Smooth muscle cell (in vitro differentiated cells): Measurements from ENCODE around the gene TPM3. TPM values are rescaled to one million over a fixed set of nuclear protein-coding genes. Genes with fewer than 3 reads are reported as not detected.

Source experiments
- DNase-seq: peaks from one replicate; lab custom pipeline; 2025; ENCODE audit not compliant: unreplicated experiment; lab: John Stamatoyannopoulos, UW
- H2AFZ ChIP-seq: fragments of 200-600 bp; sonication (generic); 2 replicates; pipeline ENCODE4 v1.6.0; 2016; ENCODE audit warnings: antibody characterized with exemption, low read depth, mild to moderate bottlenecking
- H3F3A ChIP-seq: fragments of 200-600 bp; sonication (generic); 2 replicates; pipeline ENCODE4 v1.6.0; 2017; ENCODE audit warnings: antibody characterized with exemption, low read depth
- H3K27ac ChIP-seq: fragments of 200-600 bp; sonication (generic); 2 replicates; pipeline ENCODE4 v1.5.1; 2016; ENCODE audit warnings: low read depth, mild to moderate bottlenecking
- H3K27me3 ChIP-seq: fragments of 200-600 bp; sonication (generic); 2 replicates; pipeline ENCODE4 v1.6.1; 2016; ENCODE audit warnings: low read depth, mild to moderate bottlenecking
- H3K36me3 ChIP-seq: fragments of 200-600 bp; sonication (generic); 2 replicates; pipeline ENCODE4 v1.5.1; 2016; ENCODE audit warnings: low read depth
- H3K4me1 ChIP-seq: fragments of 200-600 bp; sonication (generic); 2 replicates; pipeline ENCODE4 v1.5.1; 2016; ENCODE audit warnings: low read depth
- H3K4me2 ChIP-seq: fragments of 200-600 bp; sonication (generic); 2 replicates; pipeline ENCODE4 v1.6.0; 2016; ENCODE audit warnings: mild to moderate bottlenecking
- H3K4me3 ChIP-seq: fragments of 200-600 bp; sonication (generic); 2 replicates; pipeline ENCODE4 v1.5.1; 2016; ENCODE audit warnings: mild to moderate bottlenecking
- H3K79me2 ChIP-seq: fragments of 200-600 bp; sonication (generic); 2 replicates; pipeline ENCODE4 v1.6.0; 2016; ENCODE audit warnings: low read depth, mild to moderate bottlenecking
- H3K9ac ChIP-seq: fragments of 200-600 bp; sonication (generic); 2 replicates; pipeline ENCODE4 v1.6.0; 2016; ENCODE audit warnings: low read depth
- H3K9me3 ChIP-seq: fragments of 200-600 bp; sonication (generic); replicated peaks from 2 replicates; pipeline ENCODE4 v1.5.1; 2016; ENCODE audit warnings: low read depth
- H4K20me1 ChIP-seq: fragments of 200-600 bp; sonication (generic); 2 replicates; pipeline ENCODE4 v1.6.0; 2016; ENCODE audit warnings: low read depth
- WGBS: methylation state at CpG from one replicate; pipeline ENCODE4 v1.1.7; 2016; ENCODE audit warnings: low lambda C conversion rate; 5-methylcytosine and 5-hydroxymethylcytosine counted together
- polyA plus RNA-seq: library from polyadenylated mRNA; unstranded; fragments of >200 nt; fragmentation: Nextera tagmentation; extraction: Ambion mirVana; gene quantifications from 2 replicates; pipeline ENCODE4 v1.2.1, GENCODE V29; 2016
- total RNA-seq: library from RNA; depleted of rRNA; stranded (reverse); fragments of >200 nt; gene quantifications from 2 replicates; pipeline ENCODE4 v1.2.3, GENCODE V29; 2014
- TF ChIP-seq, protein P1 (sequence below): fragments of 200-600 bp; sonication (generic); IDR thresholded peaks from 2 replicates; pipeline ENCODE4 v1.5.1; 2017; ENCODE audit warnings: borderline replicate concordance, mild to moderate bottlenecking, antibody characterized with exemption; ENCODE audit not compliant: insufficient read depth, poor library complexity, severe bottlenecking

Gene TPM3
- 436 and 458 TPM in 2 replicates for total RNA-seq
- 384 and 386 TPM in 2 replicates for polyA plus RNA-seq

DNA sequence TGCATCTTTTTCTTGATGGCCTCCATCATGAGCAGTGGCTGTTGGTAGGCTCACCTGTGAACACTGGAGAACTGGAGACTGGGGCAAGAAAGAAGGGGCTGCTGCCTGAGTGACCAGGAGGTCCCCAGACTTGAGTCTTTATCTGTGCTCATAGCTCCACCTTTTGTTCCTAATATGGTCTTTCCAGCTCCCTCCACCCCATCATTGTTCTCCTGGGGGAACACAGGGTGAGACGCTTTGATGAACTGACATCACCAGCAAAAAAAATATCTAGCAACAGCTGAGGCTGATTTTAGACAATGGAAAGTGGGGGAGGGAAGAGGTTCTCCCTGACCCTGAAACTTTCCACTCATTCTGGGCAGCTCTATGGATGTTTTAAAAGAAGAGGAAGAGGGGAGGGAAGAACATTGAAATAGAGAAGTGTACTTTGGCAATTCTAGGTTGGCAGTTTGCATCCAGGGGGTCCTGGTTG lies at the start of gene TPM3:
TPM3 (minus strand) TSS at position 111 of the 472 bp plus-strand sequence; CDS start at position 29, 82 bp downstream.
- TF ChIP-seq, protein P1, sequence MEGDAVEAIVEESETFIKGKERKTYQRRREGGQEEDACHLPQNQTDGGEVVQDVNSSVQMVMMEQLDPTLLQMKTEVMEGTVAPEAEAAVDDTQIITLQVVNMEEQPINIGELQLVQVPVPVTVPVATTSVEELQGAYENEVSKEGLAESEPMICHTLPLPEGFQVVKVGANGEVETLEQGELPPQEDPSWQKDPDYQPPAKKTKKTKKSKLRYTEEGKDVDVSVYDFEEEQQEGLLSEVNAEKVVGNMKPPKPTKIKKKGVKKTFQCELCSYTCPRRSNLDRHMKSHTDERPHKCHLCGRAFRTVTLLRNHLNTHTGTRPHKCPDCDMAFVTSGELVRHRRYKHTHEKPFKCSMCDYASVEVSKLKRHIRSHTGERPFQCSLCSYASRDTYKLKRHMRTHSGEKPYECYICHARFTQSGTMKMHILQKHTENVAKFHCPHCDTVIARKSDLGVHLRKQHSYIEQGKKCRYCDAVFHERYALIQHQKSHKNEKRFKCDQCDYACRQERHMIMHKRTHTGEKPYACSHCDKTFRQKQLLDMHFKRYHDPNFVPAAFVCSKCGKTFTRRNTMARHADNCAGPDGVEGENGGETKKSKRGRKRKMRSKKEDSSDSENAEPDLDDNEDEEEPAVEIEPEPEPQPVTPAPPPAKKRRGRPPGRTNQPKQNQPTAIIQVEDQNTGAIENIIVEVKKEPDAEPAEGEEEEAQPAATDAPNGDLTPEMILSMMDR, result no peak
- H3K36me3 ChIP-seq, result no peaks in the 10 kb centered on the region
- H3K4me3 ChIP-seq, result no peak within 1 kb of the TSS
- no peak for DNase-seq
- H3K27me3 ChIP-seq, result peaks cover 38% of the 10 kb centered on the region
- H3K4me2 ChIP-seq, result no peak within 1 kb of the TSS
- no peaks in the 10 kb centered on the region for H3F3A ChIP-seq
- no peaks in the 10 kb centered on the region for H3K9me3 ChIP-seq
- H2AFZ ChIP-seq, result no peak within 1 kb of the TSS
- H3K79me2 ChIP-seq, result no peaks in the 10 kb centered on the region
- WGBS, result 33% methylated on average over 1 of the region's 1 CpG
- H3K4me1 ChIP-seq, result no peaks in the 10 kb centered on the region
- no peaks in the 10 kb centered on the region for H4K20me1 ChIP-seq
- no peak within 1 kb of the TSS for H3K9ac ChIP-seq
- no peak within 1 kb of the TSS for H3K27ac ChIP-seq

GRCh38 chr1:154240294-154240833 lies 48.5 kb upstream of the TPM3 start:
- H3K79me2 ChIP-seq, result peaks cover 71% of the 10 kb centered on the region
- H3K9me3 ChIP-seq, result no peaks in the 10 kb centered on the region
- H3K4me1 ChIP-seq, result no peaks in the 10 kb centered on the region
- DNase-seq, result no peak
- no peaks in the 10 kb centered on the region for H3K27me3 ChIP-seq
- H3F3A ChIP-seq, result peaks cover 6% of the 10 kb centered on the region
- WGBS, result 96% methylated on average over 3 of the region's 3 CpGs
- peaks cover 87% of the 10 kb centered on the region for H4K20me1 ChIP-seq
- no peak overlapping the region for H3K9ac ChIP-seq
- TF ChIP-seq, protein P1, result no peak
- H3K4me2 ChIP-seq, result no peak overlapping the region
- no peak overlapping the region for H3K27ac ChIP-seq
- H2AFZ ChIP-seq, result no peak overlapping the region
- H3K36me3 ChIP-seq, result peaks cover 45% of the 10 kb centered on the region
- no peak overlapping the region for H3K4me3 ChIP-seq

GRCh38 chr1:154239491-154239890 lies 47.6 kb upstream of the TPM3 start:
- Histone ChIP-seq H3K27ac (no peak overlapping the region), H3K4me1 (no peaks in the 10 kb centered on the region), H3K9ac (no peak overlapping the region), H3K9me3 (no peaks in the 10 kb centered on the region), H3K79me2 (peaks cover 78% of the 10 kb centered on the region), H3F3A (peaks cover 6% of the 10 kb centered on the region), H2AFZ (no peak overlapping the region), H3K4me2 (no peak overlapping the region), H3K27me3 (no peaks in the 10 kb centered on the region), H3K36me3 (peaks cover 46% of the 10 kb centered on the region), H3K4me3 (no peak overlapping the region), H4K20me1 (peaks cover 89% of the 10 kb centered on the region)
- DNase-seq, result no peak
- TF ChIP-seq, protein P1, result no peak
- WGBS, result 98% methylated on average over 3 of the region's 3 CpGs
